ENCODE results near the gene TEDC1.

TEDC1 gene

DNA sequence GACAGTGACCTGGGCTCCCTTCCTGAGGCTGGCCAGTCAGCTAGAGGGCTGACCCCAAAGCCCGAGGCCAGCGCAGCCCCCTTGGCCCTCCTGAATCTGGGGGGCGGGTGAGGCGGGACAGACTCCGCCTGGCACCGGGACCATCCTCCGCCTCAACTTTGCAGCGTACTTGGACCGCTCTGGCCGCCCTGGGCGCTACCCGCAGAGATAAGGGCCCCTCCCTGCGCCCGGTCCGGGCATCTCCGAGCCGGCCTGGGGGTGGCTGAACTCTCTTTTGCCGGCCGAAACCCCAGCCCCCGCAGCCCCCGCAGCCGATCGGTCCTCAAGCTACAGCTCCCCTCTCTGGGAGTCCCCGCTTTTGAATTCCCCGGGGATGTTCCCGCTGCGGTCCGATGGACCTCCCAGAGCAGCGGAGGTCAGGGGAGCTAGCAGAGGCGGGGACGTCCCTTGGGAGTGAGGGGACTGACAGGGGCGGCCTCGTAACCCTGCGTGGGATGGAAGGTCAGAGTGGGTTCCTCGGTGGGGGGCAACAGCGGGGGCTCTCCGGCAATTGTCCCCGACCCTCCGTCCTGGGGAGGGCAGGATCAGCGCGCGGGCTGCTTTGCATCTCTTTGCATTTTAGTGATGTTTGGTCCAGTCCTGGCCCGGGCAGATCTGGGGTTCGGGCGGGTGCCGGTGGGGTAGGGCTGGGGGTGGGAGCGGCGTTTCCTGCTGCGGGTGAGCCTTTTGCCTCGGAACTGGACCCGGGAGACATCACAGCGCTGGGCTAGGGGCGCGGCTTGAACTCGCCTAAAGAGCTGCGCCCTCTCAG, 4.7 kb upstream of the TEDC1 start, which contains the start of gene CRIP1:
Gene CRIP1, plus strand, starts transcription at position 724 of the 811 bp plus-strand sequence. CDS start 374 bp downstream, outside the sequence.
- no peak for DNase-seq

DNA sequence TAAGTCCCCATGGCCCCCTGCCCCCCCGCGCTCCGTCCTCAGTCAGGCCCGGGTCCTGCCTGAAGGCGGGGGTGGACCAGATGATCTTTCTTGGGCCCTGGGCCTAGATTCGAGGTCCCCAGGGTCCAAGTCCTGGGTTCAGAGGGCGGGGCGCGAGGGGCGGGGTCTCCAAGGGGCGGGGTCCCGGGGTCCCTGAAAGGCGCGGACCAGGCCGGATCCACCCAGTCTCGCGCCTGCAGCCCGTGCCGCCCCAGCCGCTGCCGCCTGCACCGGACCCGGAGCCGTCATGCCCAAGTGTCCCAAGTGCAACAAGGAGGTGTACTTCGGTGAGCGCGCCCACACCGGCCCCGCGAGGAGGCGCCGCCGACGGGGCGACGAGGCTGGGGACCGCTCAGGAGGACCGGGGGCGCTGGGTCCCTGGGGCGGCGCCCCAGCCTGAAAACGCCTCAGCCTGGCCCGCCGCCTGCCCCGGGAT, 4.0 kb upstream of the TEDC1 start:
- peak; percentile 67 to 71 for DNase-seq

DNA sequence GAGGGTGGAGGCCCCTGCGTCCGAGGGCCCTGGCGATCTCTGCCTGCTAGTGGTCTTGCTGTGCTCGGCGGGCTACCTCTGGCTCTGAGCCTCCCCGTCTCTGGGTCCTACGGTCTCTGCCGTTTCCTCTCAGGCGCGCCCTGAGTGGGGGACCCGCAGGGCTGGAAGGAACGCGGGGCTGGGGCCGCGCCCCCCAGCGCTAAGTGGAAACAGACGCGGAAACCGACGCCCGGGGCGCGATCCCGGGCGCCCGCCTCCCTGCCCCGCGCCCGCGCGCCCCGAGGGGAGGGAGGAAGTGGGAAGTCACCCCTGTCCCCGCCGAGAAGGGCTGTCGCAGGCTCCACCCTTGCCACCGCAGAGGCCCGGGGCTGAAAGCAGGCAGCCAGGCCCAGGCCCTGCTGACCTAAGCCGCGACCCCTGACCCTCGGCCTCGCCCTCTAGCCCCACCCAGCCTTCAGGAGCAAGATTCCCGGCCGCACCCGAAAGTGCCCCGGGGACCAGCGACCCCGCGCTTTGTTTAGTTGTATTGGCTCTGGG, 3.5 kb upstream of the TEDC1 start:
- DNase-seq = peak; percentile 69 to 75

DNA sequence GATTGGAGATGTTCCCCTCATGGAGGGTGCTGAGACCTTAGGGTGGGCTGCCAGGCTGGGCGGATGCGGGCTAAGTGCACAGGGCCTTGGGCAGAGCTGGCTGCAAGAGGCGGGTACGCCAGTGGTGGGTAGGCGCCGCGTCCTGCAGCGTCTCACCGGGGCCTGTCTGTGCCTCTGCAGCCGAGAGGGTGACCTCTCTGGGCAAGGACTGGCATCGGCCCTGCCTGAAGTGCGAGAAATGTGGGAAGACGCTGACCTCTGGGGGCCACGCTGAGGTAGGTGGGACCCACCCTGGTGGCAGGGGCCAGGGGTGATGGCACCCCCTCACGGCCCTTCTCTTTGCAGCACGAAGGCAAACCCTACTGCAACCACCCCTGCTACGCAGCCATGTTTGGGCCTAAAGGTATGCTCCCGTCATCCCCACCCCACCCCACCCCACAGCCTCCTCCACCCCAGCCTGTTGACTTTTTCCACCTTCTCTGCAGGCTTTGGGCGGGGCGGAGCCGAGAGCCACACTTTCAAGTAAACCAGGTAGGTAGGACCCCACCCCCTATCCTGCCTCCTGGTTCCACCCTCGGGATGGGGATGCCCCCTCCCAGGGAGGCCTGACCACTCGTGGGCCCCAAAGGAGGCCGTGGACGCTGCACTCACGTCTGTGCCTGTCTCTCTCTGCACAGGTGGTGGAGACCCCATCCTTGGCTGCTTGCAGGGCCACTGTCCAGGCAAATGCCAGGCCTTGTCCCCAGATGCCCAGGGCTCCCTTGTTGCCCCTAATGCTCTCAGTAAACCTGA, 2.9 kb upstream of the TEDC1 start:
- peak; percentile 54 to 61 for DNase-seq

DNA sequence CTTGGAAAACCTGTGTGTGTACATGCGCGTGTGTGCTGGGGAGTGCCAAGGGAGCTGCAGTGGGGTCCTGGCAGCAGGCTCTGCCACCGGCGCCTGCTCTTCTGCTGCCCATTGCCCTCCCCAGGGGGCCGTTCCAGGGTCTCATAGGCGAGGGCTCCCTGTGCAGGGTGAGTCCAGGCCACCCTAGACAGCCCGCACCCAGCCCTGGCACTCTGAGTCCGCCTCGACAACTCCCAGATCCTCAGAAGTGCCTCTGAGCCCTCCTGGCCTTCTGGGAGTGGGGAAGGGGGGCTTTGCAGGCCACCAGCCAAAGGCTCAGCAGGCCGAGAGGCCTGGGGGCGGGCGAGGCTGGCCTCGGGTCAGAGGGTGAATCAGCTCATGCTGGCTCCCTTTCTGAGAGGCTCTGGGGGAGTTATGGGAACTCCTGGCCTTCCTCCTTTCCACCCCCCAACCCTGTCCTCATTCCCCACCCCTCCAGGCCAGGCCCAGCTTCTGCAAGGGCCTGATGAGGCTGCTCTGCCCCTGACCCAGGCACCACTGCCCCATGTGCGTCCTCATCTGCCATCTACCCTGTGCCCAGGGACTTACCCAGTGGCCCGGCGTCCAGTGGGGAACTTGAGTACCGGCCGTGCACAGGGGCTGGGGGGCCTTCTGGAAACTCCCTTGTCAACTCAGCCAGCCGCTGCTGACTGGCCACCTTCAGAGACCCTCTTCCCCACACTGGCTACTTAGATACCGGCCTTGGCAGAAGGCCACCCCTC, 2.1 kb upstream of the TEDC1 start:
- DNase-seq = no peak

DNA sequence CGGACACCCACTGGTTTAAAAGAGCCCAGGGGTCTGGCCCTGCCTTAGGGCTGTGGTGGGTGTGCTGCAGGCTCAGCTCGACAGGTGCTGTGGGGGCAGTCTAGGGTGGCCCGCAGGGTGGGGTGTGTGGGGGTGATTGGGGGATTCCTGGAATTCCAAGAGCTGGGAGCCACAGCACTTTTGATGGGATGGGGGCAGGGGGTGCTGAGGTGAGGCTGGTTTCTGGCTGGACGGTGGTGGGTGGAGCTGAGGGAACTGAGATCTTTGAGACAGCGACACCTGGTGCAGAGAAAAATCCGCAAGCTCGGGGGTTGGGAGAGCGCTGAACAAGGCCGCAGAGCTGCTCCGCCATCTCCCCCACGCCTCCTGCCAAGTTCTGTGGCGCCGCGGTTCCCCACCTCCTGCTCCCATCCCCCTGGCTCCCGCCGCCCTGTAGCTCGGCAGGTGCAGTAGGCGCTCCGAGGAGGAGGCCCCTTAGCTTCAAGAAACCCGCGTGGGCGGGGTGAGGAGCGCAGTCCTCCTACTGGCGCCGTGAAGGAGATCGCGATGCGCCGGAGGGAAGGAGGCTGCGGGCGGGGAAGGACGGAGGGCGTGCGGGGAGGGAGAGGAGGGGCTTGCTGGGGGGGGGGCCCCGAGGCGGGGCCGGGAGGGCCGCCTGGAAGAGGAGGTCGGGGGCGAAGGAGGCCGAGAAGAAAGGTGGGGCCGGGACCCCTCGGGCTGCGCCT, 1.3 kb upstream of the TEDC1 start:
- peak; percentile 87 to 92 for DNase-seq

DNA sequence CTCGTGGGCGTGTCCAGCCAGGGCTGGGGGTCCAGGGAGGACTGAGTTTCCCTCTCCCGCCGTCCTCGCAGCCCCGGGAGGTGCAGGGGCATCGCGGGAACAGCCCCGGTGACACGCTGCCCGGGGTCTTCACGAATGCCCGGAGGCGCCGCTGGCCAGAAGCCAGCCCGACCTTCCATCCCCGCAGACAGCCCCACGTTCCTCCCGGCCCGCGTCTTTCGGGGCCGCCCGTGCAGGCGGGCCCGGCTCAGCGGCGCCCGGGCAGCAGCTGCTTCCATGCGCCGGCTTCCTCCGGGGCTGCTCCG, 827 bp upstream of the TEDC1 start:
- DNase-seq = no peak

DNA sequence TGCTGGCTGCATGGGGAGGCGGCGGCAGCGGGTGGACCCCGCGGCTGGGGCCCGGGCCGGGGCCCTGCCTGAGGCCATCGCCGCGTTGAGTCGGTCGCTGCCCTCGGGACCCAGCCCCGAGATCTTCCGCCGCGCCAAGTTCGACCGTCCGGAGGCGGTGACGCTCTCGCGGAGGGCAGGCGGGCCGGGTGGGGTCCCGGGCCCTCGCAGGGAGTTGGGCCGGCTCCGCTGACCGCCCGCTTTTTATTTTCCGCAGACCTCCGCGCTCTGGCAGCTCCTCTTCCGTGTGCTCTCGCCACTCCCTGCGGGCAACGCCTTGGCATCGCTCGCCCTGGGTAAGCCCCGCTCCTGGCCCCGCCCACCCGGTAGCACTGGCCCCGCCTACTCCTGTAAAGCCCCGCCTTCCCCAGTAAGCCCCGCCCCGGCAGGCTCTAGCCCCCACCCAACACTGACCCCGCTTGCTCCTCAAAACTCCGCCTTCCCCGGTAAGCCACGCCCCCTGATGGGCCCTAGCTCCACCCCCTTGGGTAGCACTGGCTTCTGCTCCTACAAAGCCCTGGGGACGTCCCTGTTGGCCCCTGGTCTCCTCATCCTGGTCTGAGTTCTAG, 424 bp downstream of the TEDC1 start:
- peak; percentile 97 for DNase-seq

DNA sequence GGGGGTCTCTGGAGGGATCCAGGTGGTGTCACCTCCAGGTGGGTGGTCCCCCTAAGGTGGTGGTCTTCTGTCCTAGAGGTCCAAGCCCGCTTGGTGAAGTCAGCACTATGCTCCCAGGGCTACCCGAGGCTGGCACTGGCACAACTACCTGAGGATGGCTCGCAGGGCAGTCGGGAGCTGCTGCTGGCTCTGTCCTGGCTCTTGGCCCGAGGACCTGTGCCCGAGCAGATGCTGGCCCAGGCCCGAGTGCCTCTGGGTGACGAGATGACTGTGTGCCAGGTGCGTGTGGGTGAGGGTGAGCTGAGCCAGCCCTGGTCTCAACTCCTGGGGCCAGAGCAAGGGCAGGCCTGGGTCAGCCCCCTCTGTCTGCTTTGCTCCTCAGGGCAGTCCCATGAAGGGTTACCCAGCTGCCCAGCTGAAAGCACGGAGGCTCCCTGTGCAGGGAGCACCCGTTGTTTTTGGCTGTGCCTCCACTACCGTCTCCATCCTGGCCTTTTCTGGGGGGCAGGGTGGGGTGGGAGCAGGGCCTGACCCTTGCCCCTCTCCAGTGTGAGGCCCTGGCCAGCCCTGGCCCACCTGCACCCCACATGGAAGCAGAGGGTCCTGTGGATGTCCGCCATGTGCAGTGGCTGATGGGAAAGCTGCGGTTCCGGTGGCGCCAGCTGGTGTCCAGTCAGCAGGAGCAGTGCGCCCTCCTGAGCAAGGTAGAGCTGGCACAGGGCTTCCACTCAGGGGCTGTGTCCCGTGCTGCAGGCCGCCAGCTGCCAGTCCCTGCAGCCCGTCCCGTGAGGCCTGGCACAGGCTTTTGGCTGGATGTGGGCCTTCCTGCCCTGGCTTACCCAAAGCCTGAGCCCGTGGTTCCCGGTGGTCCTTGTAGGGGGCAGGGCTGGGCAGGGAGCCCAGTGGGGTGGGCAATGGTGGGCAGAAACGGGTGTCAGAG, 1.3 kb downstream of the TEDC1 start:
- peak in 1 of 2 experiments; percentile 15 for DNase-seq

DNA sequence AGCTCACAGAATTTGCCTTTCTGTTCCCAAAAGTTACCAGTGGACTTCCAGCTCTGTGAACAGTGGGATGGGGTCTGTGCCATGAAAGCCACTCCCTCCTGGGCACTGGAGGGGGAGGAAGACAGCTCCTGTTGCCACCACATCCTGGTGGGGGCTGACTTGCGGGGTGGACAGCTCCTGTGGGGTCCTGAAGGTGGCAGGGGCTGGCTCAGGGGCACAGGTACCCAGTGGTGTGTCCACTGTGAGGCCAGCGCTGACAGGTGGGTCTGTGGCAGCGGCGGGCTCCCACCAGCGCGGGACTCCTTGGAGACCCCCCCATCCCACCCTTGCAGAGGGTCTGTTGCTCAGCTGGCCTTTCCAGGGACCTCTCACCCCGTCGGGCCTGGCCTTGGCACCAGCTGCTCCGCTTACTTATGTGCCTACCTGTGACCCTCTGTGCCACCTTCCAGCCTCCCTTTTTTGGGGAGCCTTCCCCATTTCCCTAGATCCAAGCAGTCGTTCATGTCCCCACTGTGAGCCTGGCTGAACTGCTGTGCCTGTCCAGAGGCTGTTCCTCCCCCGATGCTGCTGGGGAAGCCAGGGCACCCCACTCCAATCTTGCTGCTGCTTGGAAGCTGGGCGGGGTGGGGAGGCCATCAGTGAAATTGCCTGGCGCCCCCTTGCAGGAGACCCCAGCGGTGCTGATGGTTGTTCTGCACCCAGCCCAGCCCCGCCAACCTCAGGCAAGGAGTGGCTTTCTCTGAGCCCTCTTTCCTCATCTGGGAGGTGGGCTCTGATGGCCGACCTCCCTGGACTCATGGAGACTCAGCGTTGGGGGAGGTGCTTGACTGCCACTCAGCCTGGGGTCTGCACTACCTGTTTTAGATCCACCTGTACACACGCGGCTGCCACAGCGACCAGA, 2.2 kb downstream of the TEDC1 start:
- DNase-seq = peak in 1 of 2 experiments; percentile 17

DNA sequence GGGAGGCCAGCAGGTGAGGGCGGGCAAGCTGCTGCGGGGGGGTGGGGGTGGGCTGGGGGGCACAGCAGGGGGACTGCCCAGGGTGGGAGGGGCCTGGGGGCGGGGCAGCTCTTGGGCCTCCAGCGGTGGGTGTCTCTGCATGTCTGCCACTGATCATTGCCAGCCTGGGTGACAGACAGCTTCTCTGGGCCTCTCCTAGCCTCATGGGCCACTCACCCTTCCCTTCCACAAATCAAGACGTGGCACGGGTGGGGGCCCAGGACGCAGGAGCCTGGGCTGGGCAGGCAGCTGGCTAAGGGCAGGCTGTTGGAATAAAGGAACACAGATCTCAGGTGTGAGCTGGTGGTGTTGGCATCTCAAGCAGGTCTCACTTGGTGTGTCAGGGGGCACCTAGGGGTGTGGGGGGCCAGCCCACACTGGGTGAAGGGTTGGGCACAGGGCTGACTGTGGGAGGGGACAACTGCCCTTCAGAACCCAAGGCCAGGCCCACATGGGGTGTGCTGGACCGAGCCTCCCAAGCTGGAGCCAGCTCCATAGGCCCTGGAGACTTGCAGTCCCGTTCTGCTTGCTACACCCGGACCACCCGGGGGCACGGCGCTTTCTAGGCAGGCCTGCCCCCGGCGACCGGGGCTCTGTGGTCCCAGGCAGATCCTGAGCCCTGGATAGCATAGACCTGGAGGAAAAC, 3.0 kb downstream of the TEDC1 start:
- peak in 1 of 2 experiments; percentile 16 for DNase-seq

DNA sequence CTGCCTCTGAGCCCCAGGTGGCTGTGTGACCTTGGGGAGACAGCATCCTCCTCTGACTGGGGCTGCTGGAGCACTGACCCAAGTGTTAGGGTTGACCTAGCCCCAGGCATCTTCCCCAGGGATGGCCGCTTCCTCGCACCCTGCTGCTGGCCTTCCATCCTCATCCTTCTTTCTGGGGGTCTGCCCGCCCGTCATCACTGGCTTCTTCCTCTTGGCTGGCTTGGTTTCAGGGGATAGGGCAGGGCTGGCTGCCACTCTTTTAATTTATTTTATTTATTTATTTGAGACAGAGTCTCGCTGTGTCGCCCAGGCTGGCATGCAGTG, 3.5 kb downstream of the TEDC1 start:
- no peak for DNase-seq

DNA sequence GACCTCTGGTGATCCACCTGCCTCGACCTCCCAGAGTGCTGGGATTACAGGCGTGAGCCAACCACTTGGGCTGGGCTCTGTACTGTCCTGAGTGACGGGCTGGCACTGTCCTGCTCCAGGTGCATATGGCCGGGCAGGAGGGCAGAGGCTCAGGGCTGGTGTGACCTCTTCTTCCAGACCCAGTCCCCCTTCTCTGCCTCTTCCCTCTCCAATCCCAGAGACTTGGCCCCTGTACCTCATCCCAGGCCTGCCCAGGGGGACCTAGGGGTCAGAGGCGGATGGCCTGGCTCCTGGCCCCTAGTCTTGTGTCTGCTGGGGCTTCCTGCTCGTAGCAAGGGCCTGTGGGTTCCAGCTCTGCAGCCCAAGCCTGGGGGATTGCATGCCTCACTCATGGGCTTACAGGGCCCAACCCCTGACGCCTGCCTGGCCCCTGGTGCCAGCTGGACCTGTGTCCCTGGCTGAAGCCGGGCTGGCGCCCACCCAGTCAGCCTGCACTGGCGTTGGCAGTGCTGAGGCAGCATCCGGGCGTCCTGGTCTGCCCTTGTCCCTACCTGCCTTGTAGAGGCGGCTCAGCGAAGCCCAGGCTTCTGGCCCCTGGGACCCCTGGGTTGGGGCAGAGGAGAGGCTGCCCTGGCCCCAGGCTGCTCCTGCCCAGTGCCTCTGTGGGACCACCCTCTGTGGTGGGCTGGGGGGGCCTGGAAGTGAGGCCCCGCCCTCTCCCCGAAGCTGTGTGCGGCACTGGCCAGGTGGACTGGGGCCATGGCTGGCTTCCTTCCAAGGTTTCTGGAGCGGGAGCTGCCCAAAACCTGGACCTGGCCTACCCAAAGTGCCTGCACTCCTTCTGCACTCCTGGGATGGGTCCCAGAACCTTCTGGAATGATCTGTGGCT, 4.3 kb downstream of the TEDC1 start:
- DNase-seq = peak in 1 of 2 experiments; percentile 16

DNA sequence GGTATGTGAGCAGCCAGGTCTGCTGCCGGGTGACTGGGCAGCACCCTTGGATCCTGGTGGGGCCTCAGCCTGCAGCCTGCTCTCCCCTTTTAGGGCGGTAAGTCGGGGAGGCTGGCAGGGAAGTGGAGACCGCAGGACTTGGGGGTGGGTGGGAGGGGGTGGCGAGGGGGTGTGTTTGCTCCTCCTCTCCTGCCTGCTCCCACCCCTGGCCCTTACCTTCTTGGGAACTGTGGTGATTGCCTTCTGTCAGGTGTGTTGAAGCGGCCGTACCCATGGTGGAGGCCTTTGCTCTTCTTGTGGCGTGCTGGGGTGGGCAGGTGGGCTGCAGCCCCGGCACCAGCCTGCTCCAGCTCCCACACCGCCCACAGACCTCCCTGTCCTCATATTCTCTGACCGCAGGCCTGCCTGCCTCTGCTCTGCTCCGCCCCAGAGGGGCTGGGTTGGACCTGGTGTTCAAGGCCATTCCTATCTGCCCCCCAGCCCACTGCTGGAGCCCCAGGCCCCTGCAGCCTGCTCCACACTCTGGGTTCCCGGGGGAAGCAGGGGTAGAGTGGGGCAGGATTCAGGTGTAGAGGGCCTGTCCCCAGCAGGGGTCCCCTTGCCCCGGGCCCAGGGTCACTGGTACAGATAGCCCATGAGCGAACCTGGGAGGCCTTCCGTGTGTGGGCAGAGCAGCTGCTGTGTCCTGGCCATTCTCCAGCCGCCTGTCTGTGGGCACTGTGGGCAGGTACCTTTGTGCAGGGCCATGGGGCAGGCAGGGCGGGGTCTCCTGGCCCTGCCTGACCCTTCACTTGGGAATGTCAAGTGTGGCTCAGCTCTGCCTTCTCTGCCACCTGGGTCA, 5.2 kb downstream of the TEDC1 start:
- DNase-seq = peak in 1 of 2 experiments; percentile 16

DNA sequence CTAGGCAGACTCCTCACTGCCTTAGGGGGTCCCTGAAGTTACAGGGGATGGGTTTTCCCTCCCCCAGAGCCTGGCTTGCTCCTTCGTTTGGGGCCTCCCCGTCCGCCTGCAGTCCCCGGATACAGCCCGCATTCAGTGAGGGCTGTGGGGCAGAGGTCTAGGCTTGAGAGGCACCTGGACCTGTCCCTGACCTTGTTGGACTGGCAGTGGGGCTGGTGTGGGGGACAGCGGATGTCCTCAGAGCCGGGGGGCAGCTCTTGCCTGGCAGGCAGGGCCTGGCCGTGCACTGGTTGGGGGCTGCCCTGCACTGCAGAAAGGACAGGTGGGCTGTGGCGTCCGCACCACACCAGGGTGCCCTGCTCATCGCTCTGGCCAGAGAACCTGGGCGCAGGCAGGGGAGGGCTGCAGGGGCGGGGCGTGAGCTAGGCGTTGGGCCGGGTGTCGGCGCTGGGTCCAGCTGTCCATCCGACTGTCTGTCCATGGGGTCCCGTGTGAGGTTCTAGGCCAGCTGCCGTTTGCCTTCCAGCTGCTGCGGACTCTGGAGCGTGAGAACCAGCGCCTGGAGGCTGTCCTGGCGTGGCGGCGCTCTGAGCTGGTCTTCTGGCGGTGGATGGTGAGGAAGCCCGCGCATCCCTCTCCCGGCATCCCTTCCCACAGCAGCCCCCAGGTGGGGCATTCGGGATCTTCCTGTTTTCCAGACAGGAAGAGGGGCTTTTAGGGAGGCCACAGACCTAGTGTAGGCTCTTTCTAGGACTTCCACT, 6.0 kb downstream of the TEDC1 start:
- DNase-seq = no peak

Data from activated T-cell treated with anti-CD3 and anti-CD28 coated beads, Interleukin-2, amount 50 U/mL, for 48 hours (primary cell).